ENCODE results near the gene YJEFN3. TPM values are rescaled to one million over a fixed set of nuclear protein-coding genes. Genes with fewer than 3 reads are reported as not detected.

Gene YJEFN3
- total RNA-seq, 1 experiment from 2014 or later = 11.9 TPM

DNA sequence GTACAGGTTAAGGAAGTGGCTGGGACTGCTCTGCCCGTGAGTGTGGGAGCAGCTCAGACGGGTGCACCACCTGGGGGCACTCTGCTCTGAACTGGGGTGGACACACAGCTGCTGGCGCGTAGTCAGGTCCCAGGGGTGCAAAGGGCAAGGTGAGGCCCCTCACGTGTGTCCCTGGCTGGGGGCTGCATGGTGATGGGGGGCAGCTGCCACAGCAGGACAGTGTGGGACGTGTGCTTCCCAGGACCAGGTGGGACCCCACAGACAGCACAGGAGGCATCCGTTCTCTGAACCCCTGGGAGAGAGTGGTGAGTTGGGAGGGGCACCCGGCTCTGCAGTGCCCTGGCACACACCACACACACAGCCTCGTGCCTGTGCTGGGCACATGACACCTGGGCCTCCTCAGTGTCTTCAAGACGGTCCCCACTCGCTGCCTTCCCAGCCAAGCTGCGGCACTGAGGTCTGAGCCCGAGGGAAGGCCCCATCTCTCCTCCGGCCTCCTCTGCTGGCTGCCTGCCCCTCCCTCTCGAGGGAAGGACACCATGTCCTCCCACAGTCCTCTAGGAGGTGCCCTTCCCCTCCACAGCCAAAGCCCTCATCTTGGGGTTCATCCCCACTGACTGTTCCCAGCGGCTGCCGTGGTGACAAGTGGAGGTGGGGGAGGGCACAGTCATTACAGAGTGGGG is 34.1 kb downstream of the YJEFN3 start:
- Mint-ChIP-seq H3K36me3 (ENCODE audit: insufficient read depth, unreplicated experiment) (peaks cover 3% of the 10 kb centered on the region), H3K4me3 (ENCODE audit: unreplicated experiment) (no peak overlapping the region), H3K27ac (ENCODE audit: low read depth, unreplicated experiment) (no peak overlapping the region), H3K9me3 (ENCODE audit: unreplicated experiment) (no peaks in the 10 kb centered on the region), H3K27me3 (ENCODE audit: insufficient read depth, unreplicated experiment) (no peaks in the 10 kb centered on the region), H3K4me1 (ENCODE audit: insufficient read depth, unreplicated experiment) (no peaks in the 10 kb centered on the region)
- BruUV-seq (replicated peaks) = no TSS peak
- DNase-seq (ENCODE audit: unreplicated experiment) = no peak
- intact Hi-C loops (cut with micrococcal nuclease) = no loop called here
- TF ChIP-seq CTCF (IDR thresholded peaks at IDR 0.05; ENCODE audit: unreplicated experiment) = peak; percentile 9
- ChIA-PET POLR2A (no interaction called here), CTCF (interaction anchor here (1.2 to 2.1 kb wide), 2 partner anchors 9 to 10 kb away, joined by 4 to 5 read pairs; no protein-coding TSS in a partner anchor)

DNA sequence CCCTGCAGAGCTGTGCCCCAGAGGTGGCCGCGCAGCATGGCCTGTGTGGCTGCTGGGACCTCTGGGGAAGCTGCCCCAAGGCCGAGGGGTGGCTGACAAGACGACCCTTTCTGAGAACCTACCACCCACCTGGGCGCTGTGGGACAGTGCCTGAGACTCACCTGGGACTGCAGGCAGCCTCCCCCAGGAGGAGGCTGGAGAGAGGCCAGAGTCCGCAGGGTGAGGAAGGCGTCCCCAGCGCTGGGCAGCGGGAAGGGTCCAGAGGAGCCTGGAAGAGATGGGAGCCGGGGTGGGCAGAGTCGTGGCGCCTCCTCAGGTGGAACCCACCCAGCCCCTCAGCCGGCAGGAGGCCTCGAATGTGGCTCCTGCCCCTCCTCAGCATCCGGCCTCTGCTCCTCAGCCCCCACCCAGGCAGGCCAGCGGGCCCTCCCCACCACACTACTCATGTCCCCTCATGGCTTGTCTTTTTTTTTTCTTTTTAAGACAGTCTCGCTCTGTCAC is 34.7 kb downstream of the YJEFN3 start:
- POLR2A ChIA-PET = no interaction called here
- H3K4me3 Mint-ChIP-seq (ENCODE audit: unreplicated experiment) = no peak overlapping the region
- H3K36me3 Mint-ChIP-seq (ENCODE audit: insufficient read depth, unreplicated experiment) = peaks cover 6% of the 10 kb centered on the region
- H3K27ac Mint-ChIP-seq (ENCODE audit: low read depth, unreplicated experiment) = no peak overlapping the region
- H3K9me3 Mint-ChIP-seq (ENCODE audit: unreplicated experiment) = no peaks in the 10 kb centered on the region
- no peaks in the 10 kb centered on the region for H3K27me3 Mint-ChIP-seq (ENCODE audit: insufficient read depth, unreplicated experiment)
- CTCF ChIA-PET = interaction anchor here (2.1 kb wide), 1 partner anchor 9 kb away, joined by 5 read pairs; no protein-coding TSS in a partner anchor
- TF ChIP-seq CTCF (IDR thresholded peaks at IDR 0.05; ENCODE audit: unreplicated experiment) = no peak
- no TSS peak for BruUV-seq (replicated peaks)
- H3K4me1 Mint-ChIP-seq (ENCODE audit: insufficient read depth, unreplicated experiment) = no peaks in the 10 kb centered on the region
- no peak for DNase-seq (ENCODE audit: unreplicated experiment)
- intact Hi-C loops (cut with micrococcal nuclease) = no loop called here

DNA sequence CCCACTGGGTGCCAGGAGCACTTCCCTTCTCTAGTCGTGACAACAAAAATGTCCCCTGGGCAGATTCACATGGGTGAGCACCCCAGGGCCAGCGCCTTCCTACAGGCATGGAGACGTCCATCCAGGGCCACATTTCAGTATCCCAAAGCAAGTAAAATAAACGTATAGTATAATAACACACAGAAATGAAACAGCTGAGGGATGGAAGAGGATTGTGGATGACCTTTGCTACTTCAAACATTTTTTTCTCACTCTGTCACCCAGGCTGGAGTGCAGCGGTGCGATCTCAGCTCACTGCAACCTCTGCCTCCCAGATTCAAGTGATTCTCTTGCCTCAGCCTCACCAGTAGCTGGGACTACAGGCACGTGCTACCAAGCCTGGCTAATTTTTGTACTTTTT is 37.6 kb downstream of the YJEFN3 start:
- no peak overlapping the region for H3K27ac Mint-ChIP-seq (ENCODE audit: low read depth, unreplicated experiment)
- H3K36me3 Mint-ChIP-seq (ENCODE audit: insufficient read depth, unreplicated experiment) = peaks cover 6% of the 10 kb centered on the region
- CTCF ChIA-PET = interaction anchor here (2.0 kb wide), 1 partner anchor 10 kb away, joined by 9 read pairs; no protein-coding TSS in a partner anchor
- intact Hi-C loops (cut with micrococcal nuclease) = no loop called here
- H3K4me1 Mint-ChIP-seq (ENCODE audit: insufficient read depth, unreplicated experiment) = no peaks in the 10 kb centered on the region
- no peak for TF ChIP-seq CTCF (IDR thresholded peaks at IDR 0.05; ENCODE audit: unreplicated experiment)
- BruUV-seq (replicated peaks) = no TSS peak
- no peaks in the 10 kb centered on the region for H3K9me3 Mint-ChIP-seq (ENCODE audit: unreplicated experiment)
- DNase-seq (ENCODE audit: unreplicated experiment) = no peak
- no peak overlapping the region for H3K4me3 Mint-ChIP-seq (ENCODE audit: unreplicated experiment)
- POLR2A ChIA-PET = interaction anchor here (0.5 to 1.0 kb wide), 2 partner anchors 13 to 46 kb away, joined by 3 read pairs; no protein-coding TSS in a partner anchor
- H3K27me3 Mint-ChIP-seq (ENCODE audit: insufficient read depth, unreplicated experiment) = no peaks in the 10 kb centered on the region

GRCh38 chr19:19567391-19567790 is 38.7 kb downstream of the YJEFN3 start:
- no peaks in the 10 kb centered on the region for H3K4me1 Mint-ChIP-seq (ENCODE audit: insufficient read depth, unreplicated experiment)
- ChIA-PET CTCF (interaction anchor here (1.5 to 3.3 kb wide), 2 partner anchors 14 to 35 kb away, joined by 12 to 42 read pairs; no protein-coding TSS in a partner anchor), POLR2A (no interaction called here)
- no peak overlapping the region for H3K27ac Mint-ChIP-seq (ENCODE audit: low read depth, unreplicated experiment)
- H3K36me3 Mint-ChIP-seq (ENCODE audit: insufficient read depth, unreplicated experiment) = peaks cover 6% of the 10 kb centered on the region
- no peak for TF ChIP-seq CTCF (IDR thresholded peaks at IDR 0.05; ENCODE audit: unreplicated experiment)
- no peaks in the 10 kb centered on the region for H3K27me3 Mint-ChIP-seq (ENCODE audit: insufficient read depth, unreplicated experiment)
- intact Hi-C loops (cut with micrococcal nuclease) = no loop called here
- H3K4me3 Mint-ChIP-seq (ENCODE audit: unreplicated experiment) = no peak overlapping the region
- BruUV-seq (replicated peaks) = no TSS peak
- no peak for DNase-seq (ENCODE audit: unreplicated experiment)
- no peaks in the 10 kb centered on the region for H3K9me3 Mint-ChIP-seq (ENCODE audit: unreplicated experiment)

Data from MCF 10A (cell line).